Common myeloid progenitor, CD34-positive (primary cell): ENCODE measurements around the gene PCED1B.

Source experiments
- CTCF ChIA-PET: fragments of 350-600 bp; sonication (Branson Sonifier 250); formaldehyde crosslinking; loops from one replicate; lab custom pipeline; 2021; ENCODE audit warnings: antibody characterized with exemption; lab: Charles Lee
- POLR2A ChIA-PET: fragments of 350-600 bp; sonication (Branson Sonifier 250); formaldehyde crosslinking; loops from one replicate; lab custom pipeline; 2021; ENCODE audit warnings: antibody characterized with exemption; lab: Charles Lee
- DNase-seq, 3 donors: peaks; one replicate each; pipeline versions ENCODE4 v3.0.0 to v3.0.0-alpha.2; 2013
- H3K27ac ChIP-seq, 2 experiments: 1 replicate in 1 of 2; 2 replicates in 1 of 2; pipeline ENCODE4 v1.7.0; 2013; ENCODE audit warnings: inconsistent platforms in 2 of 2, low read length in 2 of 2, mild to moderate bottlenecking in 2 of 2, low read depth in 1 of 2, moderate library complexity in 1 of 2; ENCODE audit not compliant: severe bottlenecking in 2 of 2, insufficient read depth in 1 of 2, poor library complexity in 1 of 2
- H3K27me3 ChIP-seq, 5 experiments: replicated peaks in 2 of 5; 1 replicate in 3 of 5; 2 replicates in 2 of 5; pipeline versions ENCODE4 v1.6.1 to v1.7.0; 2013; ENCODE audit warnings: low read length in 4 of 5, mild to moderate bottlenecking in 2 of 5, moderate library complexity in 2 of 5, inconsistent platforms in 1 of 5; ENCODE audit not compliant: insufficient read depth in 5 of 5, control insufficient read depth in 4 of 5
- H3K36me3 ChIP-seq, 4 experiments: 1 replicate in 2 of 4; 2 replicates in 2 of 4; pipeline versions ENCODE4 v1.6.1 to v1.7.0; 2013; ENCODE audit warnings: low read length in 3 of 4, control low read depth in 1 of 4, mild to moderate bottlenecking in 1 of 4; ENCODE audit not compliant: control insufficient read depth in 4 of 4, insufficient read depth in 4 of 4
- H3K4me1 ChIP-seq, 4 experiments: 1 replicate in 3 of 4; 2 replicates in 1 of 4; pipeline versions ENCODE4 v1.6.1 to v1.7.1; 2013; ENCODE audit warnings: low read length in 3 of 4, mild to moderate bottlenecking in 3 of 4, control low read depth in 1 of 4, inconsistent platforms in 1 of 4, moderate library complexity in 1 of 4; ENCODE audit not compliant: control insufficient read depth in 4 of 4, insufficient read depth in 4 of 4; ENCODE audit errors: control extremely low read depth in 1 of 4
- H3K4me3 ChIP-seq, 7 experiments: 1 replicate in 4 of 7; 2 replicates in 3 of 7; pipeline versions ENCODE4 v1.5.1 to v1.7.0; 2013; ENCODE audit warnings: mild to moderate bottlenecking in 7 of 7, low read length in 6 of 7, moderate library complexity in 6 of 7, inconsistent platforms in 2 of 7, low read depth in 2 of 7, control low read depth in 1 of 7; ENCODE audit not compliant: insufficient read depth in 4 of 7, control insufficient read depth in 1 of 7; ENCODE audit errors: extremely low read depth in 1 of 7
- H3K9me3 ChIP-seq, 5 experiments: 1 replicate in 4 of 5; 2 replicates in 1 of 5; pipeline versions ENCODE4 v1.6.1 to v1.7.1; 2013; ENCODE audit warnings: low read length in 4 of 5, mild to moderate bottlenecking in 2 of 5, inconsistent platforms in 1 of 5, low read depth in 1 of 5, moderate library complexity in 1 of 5; ENCODE audit not compliant: control insufficient read depth in 4 of 5, insufficient read depth in 2 of 5; ENCODE audit errors: control extremely low read depth in 1 of 5
- WGBS: methylation state at CpG from one replicate; pipeline ENCODE4 v1.1.5; 2013; ENCODE audit not compliant: insufficient coverage; 5-methylcytosine and 5-hydroxymethylcytosine counted together

PCED1B gene

DNA sequence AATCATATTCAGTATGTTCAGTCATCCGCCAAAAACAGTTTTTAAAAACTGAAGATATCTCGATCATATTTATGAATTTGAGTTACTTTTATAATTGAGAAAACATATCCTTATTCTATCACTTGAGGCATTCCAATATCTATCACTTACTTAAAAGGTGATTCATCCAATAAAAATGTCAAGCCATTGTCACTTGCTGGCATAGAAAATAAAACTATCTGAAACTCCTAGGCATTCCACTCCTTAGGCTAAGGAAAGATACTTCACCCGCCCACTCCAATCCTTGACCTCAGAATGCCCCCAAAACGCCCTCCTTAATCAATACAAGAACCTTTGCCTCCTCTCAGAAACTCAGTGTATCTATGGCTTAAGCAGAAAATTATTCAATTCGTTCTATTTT is 51.6 kb downstream of the PCED1B start:
- no peak overlapping the region for H3K4me3 ChIP-seq
- H3K9me3 ChIP-seq: no peaks in the 10 kb centered on the region
- H3K27ac ChIP-seq: no peak overlapping the region
- H3K27me3 ChIP-seq: no peaks in the 10 kb centered on the region
- ChIA-PET CTCF (interaction anchor here (1.3 kb wide), 1 partner anchor 8 kb away, joined by 3 read pairs; no protein-coding TSS in a partner anchor), POLR2A (no interaction called here)
- H3K36me3 ChIP-seq: no peaks in the 10 kb centered on the region
- H3K4me1 ChIP-seq: no peaks in the 10 kb centered on the region
- no peak for DNase-seq
- 100% methylated on average over 1 of the region's 5 CpGs for WGBS

DNA sequence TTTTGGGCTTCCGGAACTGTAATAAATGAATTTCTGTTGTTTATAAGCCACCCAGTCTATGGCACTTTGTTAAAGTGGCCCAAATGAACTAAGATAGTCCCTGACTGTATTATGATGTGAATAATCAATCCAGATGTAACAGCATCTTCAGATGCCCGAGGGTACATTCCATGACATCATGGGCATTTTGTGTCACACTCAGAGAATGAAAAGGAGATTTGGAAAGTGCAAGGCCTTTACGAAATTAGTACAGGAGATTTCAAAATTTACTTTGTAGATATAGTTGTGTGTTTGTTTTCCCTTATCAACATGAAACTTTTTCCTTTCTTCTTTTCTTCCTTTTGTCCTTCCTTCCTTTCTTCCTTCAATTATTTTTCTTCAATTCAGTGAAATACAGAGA is 54.6 kb downstream of the PCED1B start:
- H3K4me3 ChIP-seq: no peak overlapping the region
- CTCF ChIA-PET: interaction anchor here (1.4 kb wide), 1 partner anchor 9 kb away, joined by 3 read pairs; no protein-coding TSS in a partner anchor
- POLR2A ChIA-PET: no interaction called here
- no peaks in the 10 kb centered on the region for H3K36me3 ChIP-seq
- no peak overlapping the region for H3K27ac ChIP-seq
- peaks cover 0 to 4% (median 0%) of the 10 kb centered on the region in 4 experiments for H3K4me1 ChIP-seq
- no peaks in the 10 kb centered on the region for H3K27me3 ChIP-seq
- 100% methylated on average over 1 of the region's 3 CpGs for WGBS
- no peak for DNase-seq
- no peaks in the 10 kb centered on the region for H3K9me3 ChIP-seq

DNA sequence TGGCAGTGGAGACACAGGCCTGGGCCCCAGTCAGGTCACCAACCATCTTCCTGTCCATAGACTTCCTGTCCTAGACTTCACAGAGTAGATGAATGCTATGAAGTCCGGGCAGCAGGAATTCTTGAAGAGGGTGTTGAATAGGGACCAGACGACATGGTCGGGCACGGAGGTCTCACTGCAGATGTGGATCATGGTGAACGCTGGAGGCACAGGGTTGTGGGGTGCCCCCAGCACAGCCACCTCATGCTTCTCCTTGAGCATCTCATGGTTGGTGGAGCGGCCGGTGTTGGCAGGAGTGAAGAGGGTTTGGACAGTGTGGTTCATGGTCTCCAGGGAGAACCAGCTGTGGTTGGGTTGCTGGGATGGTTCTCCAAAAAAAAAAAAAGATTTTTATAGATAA is 56.2 kb downstream of the PCED1B start:
- 98% methylated on average over 5 of the region's 7 CpGs for WGBS
- H3K4me1 ChIP-seq: peaks cover 0 to 9% (median 0%) of the 10 kb centered on the region in 4 experiments
- peaks cover 0 to 3% (median 0%) of the 10 kb centered on the region in 5 experiments for H3K9me3 ChIP-seq
- no peaks in the 10 kb centered on the region for H3K36me3 ChIP-seq
- CTCF ChIA-PET: no interaction called here
- H3K27me3 ChIP-seq: no peaks in the 10 kb centered on the region
- no peak overlapping the region for H3K27ac ChIP-seq
- POLR2A ChIA-PET: no interaction called here
- no peak overlapping the region for H3K4me3 ChIP-seq
- DNase-seq: no peak

DNA sequence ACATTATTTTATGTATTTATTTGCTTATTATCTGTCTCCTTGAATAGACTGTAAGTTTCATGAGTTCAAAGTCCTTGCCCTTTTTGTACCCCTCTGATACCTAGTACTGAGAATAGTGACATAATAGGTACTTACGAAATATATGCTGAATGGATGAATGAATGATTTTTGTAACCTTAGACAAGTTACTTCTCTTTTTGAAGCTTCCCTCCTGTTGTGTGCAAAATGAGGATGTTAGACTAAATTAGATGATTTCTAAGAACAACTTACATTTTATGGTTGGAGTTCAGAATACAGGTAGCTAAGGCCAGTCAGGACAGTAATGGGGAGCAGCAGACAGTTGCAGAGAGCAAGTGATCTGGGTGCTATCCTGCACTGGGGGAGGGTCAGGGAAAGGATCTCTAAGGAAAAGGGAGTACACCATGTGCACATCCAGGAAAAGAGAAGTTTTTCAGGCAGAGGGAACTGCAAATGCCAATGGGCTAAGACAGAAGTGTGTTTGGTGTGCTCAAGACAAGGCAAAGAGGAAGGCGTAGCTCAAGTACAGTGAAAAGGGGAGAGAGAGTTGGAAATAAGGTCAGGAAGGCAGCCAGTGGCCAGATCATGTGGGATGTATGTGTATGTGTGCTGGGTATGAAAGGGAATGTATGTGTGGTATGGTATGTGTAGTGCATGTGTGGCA is 59.7 kb downstream of the PCED1B start:
- 86% methylated on average over 1 of the region's 2 CpGs for WGBS

DNA sequence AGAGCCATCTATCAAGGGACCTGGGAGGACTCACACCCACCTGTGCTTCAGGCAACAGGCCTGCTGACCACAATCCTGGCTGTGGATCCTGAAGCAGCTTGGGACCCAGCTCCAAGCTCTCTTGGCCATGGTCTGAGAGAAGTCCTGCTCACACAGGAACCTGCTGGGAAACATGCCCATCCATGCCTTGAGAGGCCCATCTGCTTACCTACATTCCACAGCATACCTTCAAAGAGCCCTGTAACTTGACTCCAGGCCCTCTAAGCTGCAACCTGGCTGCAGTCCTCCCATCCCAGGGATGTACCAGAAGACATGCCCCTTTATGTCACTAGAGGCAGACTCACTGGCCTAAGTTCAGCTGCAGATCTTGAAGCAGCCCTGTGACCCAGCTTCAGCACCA is 62.0 kb downstream of the PCED1B start:
- peaks cover 0 to 9% (median 0%) of the 10 kb centered on the region in 4 experiments for H3K4me1 ChIP-seq
- peaks cover 0 to 5% (median 0%) of the 10 kb centered on the region in 5 experiments for H3K9me3 ChIP-seq
- ChIA-PET POLR2A (no interaction called here), CTCF (interaction anchor here (0.6 to 1.6 kb wide), 2 partner anchors 32 to 66 kb away, joined by 3 read pairs; no protein-coding TSS in a partner anchor)
- DNase-seq: no peak
- no peaks in the 10 kb centered on the region for H3K36me3 ChIP-seq
- H3K4me3 ChIP-seq: no peak overlapping the region
- H3K27me3 ChIP-seq: no peaks in the 10 kb centered on the region
- no peak overlapping the region for H3K27ac ChIP-seq

More for the DNA sequence above, 59.7 kb downstream of the PCED1B start:
- H3K27me3 ChIP-seq: no peaks in the 10 kb centered on the region
- POLR2A ChIA-PET: no interaction called here
- CTCF ChIA-PET: interaction anchor here (1.1 to 1.3 kb wide), 2 partner anchors 9 to 11 kb away, joined by 3 read pairs; no protein-coding TSS in a partner anchor
- H3K36me3 ChIP-seq: no peaks in the 10 kb centered on the region
- H3K4me1 ChIP-seq: peaks cover 0 to 9% (median 0%) of the 10 kb centered on the region in 4 experiments
- peak in 2 of 3 donors; percentile 28 to 31 for DNase-seq
- H3K4me3 ChIP-seq: no peak overlapping the region
- no peak overlapping the region for H3K27ac ChIP-seq
- peaks cover 0 to 5% (median 0%) of the 10 kb centered on the region in 5 experiments for H3K9me3 ChIP-seq

DNA sequence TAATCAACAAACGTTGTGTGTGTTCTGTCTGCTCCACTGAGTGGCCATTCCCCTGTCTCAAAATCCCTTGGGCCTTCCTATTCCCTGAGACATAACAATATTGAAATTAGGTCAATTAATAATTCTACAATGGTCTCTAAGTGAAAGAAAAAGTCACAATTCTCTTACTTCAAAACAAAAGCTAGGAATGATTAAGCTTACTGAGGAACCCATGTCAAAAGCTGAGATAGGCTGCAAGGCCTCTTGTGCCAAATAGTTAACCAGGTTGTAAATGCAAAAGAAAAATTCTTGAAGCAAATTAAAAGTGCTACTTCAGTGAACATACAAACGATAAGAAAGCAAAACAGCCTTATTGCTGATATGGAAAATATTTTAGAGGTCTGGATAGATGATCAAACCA is 65.3 kb downstream of the PCED1B start:
- Histone ChIP-seq H3K36me3 (no peaks in the 10 kb centered on the region), H3K27ac (no peak overlapping the region), H3K27me3 (no peaks in the 10 kb centered on the region), H3K4me3 (no peak overlapping the region), H3K4me1 (no peaks in the 10 kb centered on the region), H3K9me3 (peaks cover 0 to 2% (median 0%) of the 10 kb centered on the region in 5 experiments)
- ChIA-PET CTCF (no interaction called here), POLR2A (no interaction called here)
- no peak for DNase-seq
- WGBS: no CpG with 5 or more reads among the region's 2 CpGs

DNA sequence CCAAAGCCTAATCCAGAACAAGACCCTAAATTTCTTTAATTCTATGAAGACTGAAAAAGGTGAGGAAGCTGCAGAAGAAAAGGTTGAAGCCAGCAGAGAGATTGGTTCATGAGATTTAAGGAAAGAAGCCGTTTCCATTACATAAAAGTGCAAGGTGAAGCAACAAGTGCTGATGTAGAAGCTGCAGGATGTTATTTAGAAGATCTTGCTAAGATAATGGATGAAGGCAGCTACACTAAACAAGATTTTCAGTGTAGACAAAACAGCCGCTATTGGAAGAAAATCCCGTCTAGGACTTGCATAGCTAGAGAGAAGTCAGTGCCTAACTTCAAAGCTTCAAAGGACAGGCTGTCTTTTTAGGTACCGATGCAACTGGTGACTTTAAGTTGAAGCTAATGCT is 65.8 kb downstream of the PCED1B start:
- Histone ChIP-seq H3K27me3 (no peaks in the 10 kb centered on the region), H3K36me3 (no peaks in the 10 kb centered on the region), H3K4me1 (no peaks in the 10 kb centered on the region), H3K27ac (no peak overlapping the region), H3K4me3 (no peak overlapping the region), H3K9me3 (peaks cover 0 to 2% (median 0%) of the 10 kb centered on the region in 5 experiments)
- no peak for DNase-seq
- WGBS: 98% methylated on average over 4 of the region's 4 CpGs
- POLR2A ChIA-PET: no interaction called here
- CTCF ChIA-PET: no interaction called here
